ENCODE results near the gene MORN1. TPM values are rescaled to one million over a fixed set of nuclear protein-coding genes. Genes with fewer than 3 reads are reported as not detected.

MORN1 gene
- total RNA-seq, 1 donor from 2014 or later = 4.5 TPM

- H3K4me1 ChIP-seq = peaks cover 11% of the 10 kb centered on the region
- intact Hi-C loops (cut with micrococcal nuclease) = no loop called here
- H3K27me3 ChIP-seq (ENCODE audit: low read depth) = no peaks in the 10 kb centered on the region
- H3K4me3 ChIP-seq = no peak overlapping the region
- TF ChIP-seq, protein P1, sequence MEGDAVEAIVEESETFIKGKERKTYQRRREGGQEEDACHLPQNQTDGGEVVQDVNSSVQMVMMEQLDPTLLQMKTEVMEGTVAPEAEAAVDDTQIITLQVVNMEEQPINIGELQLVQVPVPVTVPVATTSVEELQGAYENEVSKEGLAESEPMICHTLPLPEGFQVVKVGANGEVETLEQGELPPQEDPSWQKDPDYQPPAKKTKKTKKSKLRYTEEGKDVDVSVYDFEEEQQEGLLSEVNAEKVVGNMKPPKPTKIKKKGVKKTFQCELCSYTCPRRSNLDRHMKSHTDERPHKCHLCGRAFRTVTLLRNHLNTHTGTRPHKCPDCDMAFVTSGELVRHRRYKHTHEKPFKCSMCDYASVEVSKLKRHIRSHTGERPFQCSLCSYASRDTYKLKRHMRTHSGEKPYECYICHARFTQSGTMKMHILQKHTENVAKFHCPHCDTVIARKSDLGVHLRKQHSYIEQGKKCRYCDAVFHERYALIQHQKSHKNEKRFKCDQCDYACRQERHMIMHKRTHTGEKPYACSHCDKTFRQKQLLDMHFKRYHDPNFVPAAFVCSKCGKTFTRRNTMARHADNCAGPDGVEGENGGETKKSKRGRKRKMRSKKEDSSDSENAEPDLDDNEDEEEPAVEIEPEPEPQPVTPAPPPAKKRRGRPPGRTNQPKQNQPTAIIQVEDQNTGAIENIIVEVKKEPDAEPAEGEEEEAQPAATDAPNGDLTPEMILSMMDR (IDR thresholded peaks at IDR 0.05; ENCODE audit: borderline replicate concordance) = no peak
- H3K9me3 ChIP-seq (replicated peaks) = no peaks in the 10 kb centered on the region
- no peaks in the 10 kb centered on the region for H3K36me3 ChIP-seq
- peak overlapping the region; percentile 66 for H3K27ac ChIP-seq (replicated peaks)
- peak; percentile 9 for DNase-seq
Measured at GRCh38 chr1:2353551-2354438, 37.6 kb downstream of the MORN1 start.

GRCh38 chr1:2352897-2353550 lies 38.3 kb downstream of the MORN1 start:
- H3K4me1 ChIP-seq = peaks cover 11% of the 10 kb centered on the region
- no peaks in the 10 kb centered on the region for H3K27me3 ChIP-seq (ENCODE audit: low read depth)
- peak overlapping the region; percentile 66 for H3K27ac ChIP-seq (replicated peaks)
- H3K4me3 ChIP-seq = no peak overlapping the region
- no peaks in the 10 kb centered on the region for H3K9me3 ChIP-seq (replicated peaks)
- H3K36me3 ChIP-seq = no peaks in the 10 kb centered on the region
- intact Hi-C loops (cut with micrococcal nuclease) = no loop called here
- TF ChIP-seq, protein P1 (IDR thresholded peaks at IDR 0.05; ENCODE audit: borderline replicate concordance) = no peak
- DNase-seq = peak; percentile 19

- H3K9me3 ChIP-seq (replicated peaks) = no peaks in the 10 kb centered on the region
- TF ChIP-seq, protein P1 (IDR thresholded peaks at IDR 0.05; ENCODE audit: borderline replicate concordance) = no peak
- H3K27ac ChIP-seq (replicated peaks) = no peak overlapping the region
- no peak overlapping the region for H3K4me3 ChIP-seq
- H3K4me1 ChIP-seq = peaks cover 11% of the 10 kb centered on the region
- intact Hi-C loops (cut with micrococcal nuclease) = no loop called here
- no peaks in the 10 kb centered on the region for H3K27me3 ChIP-seq (ENCODE audit: low read depth)
- peak; percentile 4 for DNase-seq
- H3K36me3 ChIP-seq = no peaks in the 10 kb centered on the region
Measured at GRCh38 chr1:2352341-2352896, 38.9 kb downstream of the MORN1 start.

- Histone ChIP-seq H3K4me3 (no peak overlapping the region), H3K4me1 (peaks cover 11% of the 10 kb centered on the region), H3K27ac (replicated peaks) (no peak overlapping the region), H3K27me3 (ENCODE audit: low read depth) (no peaks in the 10 kb centered on the region), H3K36me3 (no peaks in the 10 kb centered on the region), H3K9me3 (replicated peaks) (no peaks in the 10 kb centered on the region)
- TF ChIP-seq, protein P1 (IDR thresholded peaks at IDR 0.05; ENCODE audit: borderline replicate concordance) = no peak
- intact Hi-C loops (cut with micrococcal nuclease) = no loop called here
- DNase-seq = peak; percentile 3
Measured at GRCh38 chr1:2351723-2352122, 39.6 kb downstream of the MORN1 start.

GRCh38 chr1:2350911-2351655 lies 40.3 kb downstream of the MORN1 start:
- H3K9me3 ChIP-seq (replicated peaks) = no peaks in the 10 kb centered on the region
- no peaks in the 10 kb centered on the region for H3K27me3 ChIP-seq (ENCODE audit: low read depth)
- H3K27ac ChIP-seq (replicated peaks) = no peak overlapping the region
- H3K4me1 ChIP-seq = peaks cover 11% of the 10 kb centered on the region
- H3K4me3 ChIP-seq = no peak overlapping the region
- TF ChIP-seq, protein P1 (IDR thresholded peaks at IDR 0.05; ENCODE audit: borderline replicate concordance) = no peak
- peak; percentile 10 for DNase-seq
- intact Hi-C loops (cut with micrococcal nuclease) = no loop called here
- no peaks in the 10 kb centered on the region for H3K36me3 ChIP-seq

Data from left ventricle myocardium inferior (tissue), 1 donor.